Upper lobe of left lung (tissue), 6 donors: ENCODE measurements around the gene SERPINF2. TPM values are rescaled to one million over a fixed set of nuclear protein-coding genes. Genes with fewer than 3 reads are reported as not detected.

ENCODE experiments used
- ATAC-seq, 2 donors: fragments of 200-7000 bp; cut with Tn5 transposase; one replicate each; pipeline ENCODE4 v1.9.1; 2022; ENCODE audit warnings: mild to moderate bottlenecking in 2 of 2, moderate library complexity in 2 of 2; ENCODE audit not compliant: low FRiP score in 2 of 2
- DNase-seq, 2 donors: peaks; one replicate each; pipeline ENCODE4 v3.0.0-alpha.2; 2019 to 2020
- H3K27ac ChIP-seq, 4 donors: fragments of 200-600 bp; sonication (generic); one replicate each; pipeline ENCODE4 v1.5.1; 2016 to 2019
- H3K27me3 ChIP-seq, 4 donors: fragments of 200-600 bp; sonication (generic); one replicate each; pipeline ENCODE4 v1.5.1; 2017 to 2019
- H3K36me3 ChIP-seq, 4 donors: fragments of 200-600 bp; sonication (generic); one replicate each; pipeline ENCODE4 v1.5.1; 2016 to 2019
- H3K4me1 ChIP-seq, 4 donors: fragments of 200-600 bp; sonication (generic); one replicate each; pipeline ENCODE4 v1.5.1; 2018 to 2019
- H3K4me3 ChIP-seq, 4 donors: fragments of 200-600 bp; sonication (generic); one replicate each; pipeline ENCODE4 v1.5.1; 2017 to 2019; ENCODE audit warnings: mild to moderate bottlenecking in 2 of 4, moderate library complexity in 1 of 4
- H3K9me3 ChIP-seq, 4 donors: fragments of 200-600 bp; sonication (generic); one replicate each; pipeline ENCODE4 v1.5.1; 2018 to 2019
- EP300 ChIP-seq, 4 donors: sonication (generic); formaldehyde crosslinking; IDR thresholded peaks; one replicate each; pipeline ENCODE4 v1.5.1; 2017; ENCODE audit warnings: antibody characterized with exemption in 4 of 4, control low read depth in 2 of 4
- POLR2A ChIP-seq, 4 donors: fragments of 450-650 bp; IDR thresholded peaks; one replicate each; pipeline ENCODE4 v1.5.1; 2016 to 2017; ENCODE audit warnings: antibody characterized with exemption in 4 of 4, mild to moderate bottlenecking in 2 of 4
- POLR2AphosphoS5 ChIP-seq, 2 donors: sonication (generic); formaldehyde crosslinking; IDR thresholded peaks; one replicate each; pipeline ENCODE4 v1.5.1; 2017; ENCODE audit warnings: antibody characterized with exemption in 2 of 2
- WGBS, 2 donors: methylation state at CpG; one replicate each; pipeline ENCODE4 v1.1.5; 2017 to 2018; 5-methylcytosine and 5-hydroxymethylcytosine counted together
- total RNA-seq, 6 donors: library from RNA; depleted of rRNA in 4 of 6; stranded (reverse); fragments of >200 nt in 4 of 6; gene quantifications; one replicate each; pipeline versions ENCODE4 v1.1.0 to v1.2.1, GENCODE V29; 2016 to 2021
- TF ChIP-seq, protein P1 (sequence below), 6 experiments: fragments of 450-650 bp in 4 of 6; fragments of 200-600 bp in 2 of 6; sonication (generic) in 2 of 6; IDR thresholded peaks; one replicate each; pipeline ENCODE4 v1.5.1; 2016 to 2019; ENCODE audit warnings: antibody characterized with exemption in 6 of 6
- donor health status: DM: no; HTN: no; CAD: no; lungs with moderate emphysema.
- donor health status: DM: no; HTN: yes; CAD: no; lungs with severe emphysema.

The SERPINF2 gene
- total RNA-seq, 6 donors from 2014 or later, result 4.6 to 48.2 (median 24.6) TPM

DNA sequence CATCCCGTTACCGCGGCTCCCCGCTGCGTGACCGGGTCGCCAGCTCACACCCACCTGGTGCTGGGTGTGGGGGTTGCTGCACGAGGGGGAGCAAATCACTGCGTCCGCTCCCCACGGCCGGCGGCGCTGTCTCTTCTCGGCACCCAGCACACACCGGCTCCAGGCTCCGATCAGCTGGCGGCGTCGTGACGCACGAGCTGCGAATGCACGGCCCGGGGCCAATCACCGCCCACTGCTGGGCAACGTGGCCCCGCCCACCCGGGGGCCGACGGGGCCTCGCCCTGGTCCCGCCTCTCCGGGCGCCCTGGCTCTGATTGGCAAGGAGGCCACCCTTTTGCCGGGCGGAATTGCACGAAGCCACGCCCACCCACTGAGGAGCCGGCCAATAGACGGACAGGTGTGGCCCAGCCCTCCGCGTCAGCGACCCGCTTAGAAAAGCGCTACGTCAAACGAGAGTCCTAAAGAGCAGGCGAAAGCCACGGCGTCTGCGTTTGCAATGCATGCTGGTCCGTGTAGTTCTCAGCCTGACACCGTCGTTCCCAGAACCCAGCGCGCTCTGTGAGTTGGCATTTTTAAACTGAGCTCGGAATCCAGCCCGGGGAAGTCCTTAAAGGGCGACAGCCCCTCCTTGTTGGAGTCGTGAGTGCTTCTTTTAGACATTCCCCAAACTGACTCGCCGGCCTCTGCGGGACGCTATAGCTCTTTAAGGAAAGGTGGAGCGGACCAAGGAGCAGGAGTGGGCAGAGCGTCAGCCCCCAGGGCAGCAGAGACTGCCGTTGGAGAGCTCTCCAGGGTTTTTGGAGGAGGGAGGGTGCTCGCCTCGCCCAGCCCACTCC is 26.4 kb upstream of the SERPINF2 start:
- Histone ChIP-seq H3K27me3 (no peaks in the 10 kb centered on the region), H3K4me1 (peaks cover 44 to 59% (median 54%) of the 10 kb centered on the region in 4 donors), H3K36me3 (peaks cover 4 to 29% (median 19%) of the 10 kb centered on the region in 4 donors), H3K27ac (peak overlapping the region; percentile 95 to 100 (median 98)), H3K9me3 (no peaks in the 10 kb centered on the region), H3K4me3 (peak overlapping the region; percentile 70 to 98 (median 85))
- peak; percentile 87 to 95 for ATAC-seq
- TF ChIP-seq, protein P1, sequence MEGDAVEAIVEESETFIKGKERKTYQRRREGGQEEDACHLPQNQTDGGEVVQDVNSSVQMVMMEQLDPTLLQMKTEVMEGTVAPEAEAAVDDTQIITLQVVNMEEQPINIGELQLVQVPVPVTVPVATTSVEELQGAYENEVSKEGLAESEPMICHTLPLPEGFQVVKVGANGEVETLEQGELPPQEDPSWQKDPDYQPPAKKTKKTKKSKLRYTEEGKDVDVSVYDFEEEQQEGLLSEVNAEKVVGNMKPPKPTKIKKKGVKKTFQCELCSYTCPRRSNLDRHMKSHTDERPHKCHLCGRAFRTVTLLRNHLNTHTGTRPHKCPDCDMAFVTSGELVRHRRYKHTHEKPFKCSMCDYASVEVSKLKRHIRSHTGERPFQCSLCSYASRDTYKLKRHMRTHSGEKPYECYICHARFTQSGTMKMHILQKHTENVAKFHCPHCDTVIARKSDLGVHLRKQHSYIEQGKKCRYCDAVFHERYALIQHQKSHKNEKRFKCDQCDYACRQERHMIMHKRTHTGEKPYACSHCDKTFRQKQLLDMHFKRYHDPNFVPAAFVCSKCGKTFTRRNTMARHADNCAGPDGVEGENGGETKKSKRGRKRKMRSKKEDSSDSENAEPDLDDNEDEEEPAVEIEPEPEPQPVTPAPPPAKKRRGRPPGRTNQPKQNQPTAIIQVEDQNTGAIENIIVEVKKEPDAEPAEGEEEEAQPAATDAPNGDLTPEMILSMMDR (IDR thresholded peaks at IDR 0.05), result peak in 3 of 6 experiments; percentile 24 to 37 (median 25)
- TF ChIP-seq POLR2A (IDR thresholded peaks at IDR 0.05) (peak; percentile 96 to 100 (median 100)), EP300 (IDR thresholded peaks at IDR 0.05) (peak in 1 of 4 donors; percentile 90), POLR2AphosphoS5 (IDR thresholded peaks at IDR 0.05) (peak; percentile 99 to 100)
- DNase-seq, result peak; percentile 100
- WGBS, 2 donors, result 0 to 1% methylated on average over 12 to 49 of the region's 70 CpGs

DNA sequence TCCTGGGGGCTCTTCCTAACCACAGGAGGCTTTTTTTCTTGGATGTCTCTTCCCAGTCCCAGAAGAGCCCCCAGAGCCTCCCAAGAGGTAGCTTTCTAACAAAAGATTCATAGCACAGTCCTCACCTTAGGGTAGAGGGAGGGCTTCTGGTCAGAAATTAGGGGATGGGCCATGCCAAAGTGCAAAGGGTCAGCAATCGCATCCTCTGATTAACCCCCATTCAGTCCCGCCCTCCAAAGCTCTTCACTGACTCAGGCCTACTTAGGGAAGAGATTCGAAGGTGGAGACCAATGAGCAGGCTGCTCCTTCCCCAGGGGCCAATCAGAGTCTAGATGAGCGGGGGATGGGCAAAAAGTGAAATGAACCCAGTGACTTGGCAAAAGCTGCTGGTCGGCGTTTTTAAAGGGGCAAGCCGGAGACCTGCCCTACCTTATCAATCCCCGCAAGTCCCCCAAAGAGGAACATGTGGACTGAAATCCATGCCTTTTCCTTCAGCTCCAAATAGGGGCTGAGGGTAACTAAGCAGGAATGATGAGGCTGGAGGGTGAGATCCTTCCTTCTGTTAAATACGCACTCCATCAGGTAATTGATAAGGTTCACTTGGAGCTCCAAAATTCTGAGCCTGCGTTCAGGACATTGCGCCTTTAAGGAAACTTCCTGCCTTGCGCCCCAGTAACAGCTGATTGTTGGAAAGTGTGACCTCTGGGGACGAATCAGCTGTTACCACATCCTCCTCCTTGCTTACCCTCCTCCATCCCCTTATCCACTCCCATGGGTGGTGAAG is 25.6 kb upstream of the SERPINF2 start:
- WGBS, 2 donors, result 0% methylated on average over 13 of the region's 13 CpGs
- H3K4me1 ChIP-seq, result peaks cover 38 to 51% (median 49%) of the 10 kb centered on the region in 4 donors
- peak; percentile 85 to 86 for TF ChIP-seq POLR2AphosphoS5 (IDR thresholded peaks at IDR 0.05)
- TF ChIP-seq EP300 (IDR thresholded peaks at IDR 0.05), result peak in 1 of 4 donors; percentile 80
- peak in 2 of 4 donors; percentile 58 to 71 for TF ChIP-seq POLR2A (IDR thresholded peaks at IDR 0.05)
- TF ChIP-seq, protein P1 (IDR thresholded peaks at IDR 0.05), result peak in 2 of 6 experiments; percentile 5 to 6

DNA sequence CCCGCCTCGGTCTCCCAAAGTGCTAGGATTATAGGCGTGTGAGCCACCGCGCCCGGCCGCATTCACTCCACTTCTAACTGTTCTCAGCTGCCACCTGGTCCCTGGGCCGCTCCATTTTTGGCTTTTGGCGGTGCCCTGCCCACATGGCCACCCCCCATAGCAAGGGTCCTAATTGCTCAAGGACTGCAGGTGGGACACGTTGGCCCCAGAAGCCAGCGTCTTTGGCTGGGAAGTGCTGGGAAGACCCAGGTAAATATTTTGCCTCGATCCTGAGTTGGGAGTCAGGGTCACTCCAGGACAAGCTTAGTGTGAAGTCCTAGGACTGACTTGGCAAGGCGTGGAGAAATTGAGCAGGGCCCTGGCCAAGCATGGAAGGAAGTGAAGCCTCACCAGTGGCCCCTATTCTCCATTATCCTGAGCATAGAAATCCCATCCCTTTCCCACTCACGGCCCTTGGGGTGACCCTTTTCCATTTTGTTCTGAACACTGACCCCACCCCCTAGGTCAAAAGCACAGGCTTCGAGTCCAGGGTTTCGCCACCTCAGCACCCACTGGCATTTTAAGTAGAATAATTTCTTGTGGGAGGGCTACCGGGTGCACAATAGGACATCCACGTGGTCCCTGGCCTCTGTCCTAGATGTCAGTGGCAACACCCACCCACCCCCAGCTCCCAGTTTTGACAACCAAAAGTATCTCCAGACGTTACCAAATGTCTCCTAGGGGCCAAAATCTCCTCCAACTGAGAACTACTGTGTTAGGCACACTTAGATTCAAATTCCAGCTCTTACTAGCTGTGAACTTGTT is 24.1 kb upstream of the SERPINF2 start:
- Histone ChIP-seq H3K4me3 (peak overlapping the region in 1 of 4 donors; percentile 70), H3K27me3 (no peaks in the 10 kb centered on the region), H3K36me3 (peaks cover 0 to 8% (median 3%) of the 10 kb centered on the region in 4 donors), H3K4me1 (peaks cover 35 to 48% (median 44%) of the 10 kb centered on the region in 4 donors), H3K9me3 (no peaks in the 10 kb centered on the region), H3K27ac (peak overlapping the region; percentile 95 to 100 (median 97))
- WGBS, 2 donors, result 77 to 79% methylated on average over 18 to 19 of the region's 19 CpGs
- no peak for ATAC-seq
- DNase-seq, result peak; percentile 21 to 68
- no peak for TF ChIP-seq POLR2AphosphoS5 (IDR thresholded peaks at IDR 0.05)
- no peak for TF ChIP-seq POLR2A (IDR thresholded peaks at IDR 0.05)
- no peak for TF ChIP-seq EP300 (IDR thresholded peaks at IDR 0.05)
- TF ChIP-seq, protein P1 (IDR thresholded peaks at IDR 0.05), result no peak

More for the DNA sequence above, 25.6 kb upstream of the SERPINF2 start:
- Histone ChIP-seq H3K9me3 (no peaks in the 10 kb centered on the region), H3K36me3 (peaks cover 2 to 22% (median 17%) of the 10 kb centered on the region in 4 donors), H3K27me3 (no peaks in the 10 kb centered on the region), H3K4me3 (peak overlapping the region; percentile 44 to 70 (median 60)), H3K27ac (peak overlapping the region; percentile 95 to 100 (median 97))
- peak; percentile 77 to 91 for ATAC-seq
- DNase-seq, result peak in 1 of 2 donors; percentile 95

DNA sequence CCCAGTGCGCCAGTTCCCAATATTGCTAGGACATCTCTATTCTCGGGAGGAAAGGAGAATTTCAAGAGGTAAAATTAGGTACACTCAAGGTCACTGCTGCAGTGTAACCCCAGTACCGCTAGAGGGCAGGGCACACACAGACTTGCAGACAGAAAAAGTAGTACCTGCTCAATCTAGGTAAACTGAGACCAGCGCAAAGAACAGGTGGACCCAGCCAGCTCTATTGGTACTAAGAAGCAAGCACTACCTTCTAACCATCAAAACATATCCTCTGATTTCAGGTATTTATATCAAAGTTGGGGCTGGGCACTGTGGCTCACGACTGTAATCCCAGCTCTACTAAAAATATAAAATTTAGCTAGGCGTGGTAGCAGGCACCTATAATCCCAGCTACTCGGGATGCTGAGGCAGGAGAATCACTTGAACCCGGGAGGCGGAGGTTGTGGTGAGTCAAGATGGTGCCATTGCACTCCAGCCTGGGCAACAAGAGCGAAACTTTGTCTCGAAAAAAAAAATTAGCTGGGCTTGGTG is 21.8 kb upstream of the SERPINF2 start:
- DNase-seq, result peak in 1 of 2 donors; percentile 75
- no peak for TF ChIP-seq POLR2AphosphoS5 (IDR thresholded peaks at IDR 0.05)
- TF ChIP-seq, protein P1 (IDR thresholded peaks at IDR 0.05), result peak; percentile 85 to 94 (median 90)

More for the DNA sequence above, 21.8 kb upstream of the SERPINF2 start:
- WGBS, 2 donors, result 39% methylated on average over 11 of the region's 11 CpGs
- no peaks in the 10 kb centered on the region for H3K9me3 ChIP-seq
- peaks cover 0 to 3% (median under 1%) of the 10 kb centered on the region in 4 donors for H3K36me3 ChIP-seq
- H3K4me3 ChIP-seq, result no peak overlapping the region
- peaks cover 42 to 51% (median 49%) of the 10 kb centered on the region in 4 donors for H3K4me1 ChIP-seq
- ATAC-seq, result no peak
- no peaks in the 10 kb centered on the region for H3K27me3 ChIP-seq
- peak overlapping the region in 2 of 4 donors; percentile 12 to 42 for H3K27ac ChIP-seq
